ENCODE results near the gene USP16.
"Not testable (repeated sequence)": the region's sequence is repeated elsewhere in the genome, so short reads cannot be mapped to it uniquely, and the experiment has no call there.

Gene USP16

DNA sequence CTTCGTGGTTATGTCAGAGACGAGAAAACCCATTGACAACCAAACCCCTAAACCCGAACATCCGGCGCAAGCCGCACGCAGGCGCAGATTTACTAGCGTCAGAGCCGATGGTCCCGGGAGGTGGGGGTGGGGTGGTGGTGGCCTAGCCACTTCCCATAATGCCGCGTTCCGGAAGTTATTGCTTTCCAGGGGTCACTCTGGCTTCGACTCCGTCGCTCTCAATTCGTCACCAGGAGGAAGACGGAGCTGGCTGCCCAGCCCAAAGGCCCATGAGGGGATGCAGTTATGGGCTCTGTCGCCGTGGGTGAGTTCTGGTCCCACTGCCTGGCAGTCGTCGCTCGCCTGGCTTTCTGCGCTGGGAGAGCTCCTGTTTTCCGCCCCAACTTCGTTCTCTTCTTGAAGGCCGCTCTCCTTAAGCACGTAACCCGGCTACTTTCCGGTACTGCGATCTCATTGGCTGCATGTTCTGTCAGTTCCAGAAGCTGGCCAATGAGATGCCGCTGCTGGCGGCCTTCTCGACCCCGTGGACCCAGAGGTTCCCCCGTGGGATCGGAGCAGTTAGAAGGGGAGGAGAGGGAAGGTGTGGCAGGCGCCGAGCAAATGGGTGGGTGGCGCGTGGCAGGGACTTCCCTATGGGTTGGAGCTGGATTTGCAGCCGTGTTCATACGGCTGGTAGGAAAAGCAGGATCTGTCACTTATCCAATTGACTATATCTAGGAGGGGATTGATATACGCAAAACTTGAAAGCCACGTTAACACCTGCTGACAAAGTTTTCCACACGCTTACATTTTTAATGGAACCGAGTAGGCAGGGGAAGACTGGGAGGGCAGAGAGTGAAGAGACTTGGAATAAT is at the start of gene USP16:
Gene USP16, plus strand, starts transcription at position 195 of the 854 bp plus-strand sequence. CDS start 3,246 bp downstream, outside the sequence.
- Histone ChIP-seq H3K36me3 (ENCODE audit: control insufficient read depth, insufficient read depth, low read length) (no peaks in the 10 kb centered on the region), H3K4me3 (ENCODE audit: low read length) (peak within 1 kb of the TSS; percentile 94), H3K9me3 (ENCODE audit: control insufficient read depth, low read length) (no peaks in the 10 kb centered on the region), H3K4me1 (ENCODE audit: control insufficient read depth, insufficient read depth, low read length) (peaks cover 8% of the 10 kb centered on the region), H3K27me3 (ENCODE audit: control insufficient read depth, insufficient read depth, low read length) (no peaks in the 10 kb centered on the region), H3K9ac (ENCODE audit: low read length) (peak within 1 kb of the TSS; percentile 91)

DNA sequence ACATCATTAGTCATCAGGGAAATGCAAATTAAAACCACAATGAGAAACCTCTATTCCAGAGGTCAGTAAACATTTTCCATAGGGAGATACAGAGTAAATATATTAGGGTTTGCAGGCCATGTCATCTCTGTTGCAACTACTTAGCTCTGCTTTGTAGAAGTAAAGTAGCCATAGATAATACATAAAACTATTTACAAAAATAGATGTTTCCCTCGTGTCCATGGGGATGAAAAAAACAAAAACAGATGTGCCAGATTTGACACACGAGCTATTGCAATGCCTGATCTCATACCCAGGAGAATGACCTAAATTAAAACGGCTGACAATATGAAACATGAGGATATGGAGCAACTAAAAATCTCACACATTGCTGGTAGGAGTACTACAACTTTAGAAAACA is 49.1 kb upstream of the USP16 start:
- no peaks in the 10 kb centered on the region for H3K27me3 ChIP-seq (ENCODE audit: control insufficient read depth, insufficient read depth, low read length)
- H3K36me3 ChIP-seq (ENCODE audit: control insufficient read depth, insufficient read depth, low read length) = peaks cover 4% of the 10 kb centered on the region
- no peaks in the 10 kb centered on the region for H3K4me1 ChIP-seq (ENCODE audit: control insufficient read depth, insufficient read depth, low read length)
- H3K9ac ChIP-seq (ENCODE audit: low read length) = no peak overlapping the region
- no peak overlapping the region for H3K4me3 ChIP-seq (ENCODE audit: low read length)
- H3K9me3 ChIP-seq (ENCODE audit: control insufficient read depth, low read length) = no peaks in the 10 kb centered on the region

DNA sequence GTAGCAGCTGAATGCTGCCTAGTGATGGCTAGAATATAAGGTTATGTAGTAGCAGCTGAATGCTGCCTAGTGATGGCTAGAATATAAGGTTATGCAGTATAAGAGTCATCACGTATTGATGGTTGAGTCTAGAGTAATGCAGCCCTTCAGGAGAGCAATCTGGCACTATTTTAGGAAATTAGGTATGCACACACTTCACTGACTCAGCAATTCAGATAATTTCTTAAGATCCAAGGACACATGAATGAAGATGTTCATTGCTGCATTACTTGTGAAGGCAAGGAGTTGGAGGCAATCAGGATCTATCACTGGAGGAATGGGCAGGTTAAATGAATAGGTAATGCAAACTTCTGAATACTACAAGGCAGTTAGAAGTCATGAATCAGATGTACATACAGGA is 45.4 kb upstream of the USP16 start:
- H3K4me1 ChIP-seq (ENCODE audit: control insufficient read depth, insufficient read depth, low read length) = no peaks in the 10 kb centered on the region
- no peak overlapping the region for H3K4me3 ChIP-seq (ENCODE audit: low read length)
- H3K27me3 ChIP-seq (ENCODE audit: control insufficient read depth, insufficient read depth, low read length) = no peaks in the 10 kb centered on the region
- H3K9me3 ChIP-seq (ENCODE audit: control insufficient read depth, low read length) = no peaks in the 10 kb centered on the region
- H3K9ac ChIP-seq (ENCODE audit: low read length) = no peak overlapping the region
- H3K36me3 ChIP-seq (ENCODE audit: control insufficient read depth, insufficient read depth, low read length) = peaks cover 4% of the 10 kb centered on the region

DNA sequence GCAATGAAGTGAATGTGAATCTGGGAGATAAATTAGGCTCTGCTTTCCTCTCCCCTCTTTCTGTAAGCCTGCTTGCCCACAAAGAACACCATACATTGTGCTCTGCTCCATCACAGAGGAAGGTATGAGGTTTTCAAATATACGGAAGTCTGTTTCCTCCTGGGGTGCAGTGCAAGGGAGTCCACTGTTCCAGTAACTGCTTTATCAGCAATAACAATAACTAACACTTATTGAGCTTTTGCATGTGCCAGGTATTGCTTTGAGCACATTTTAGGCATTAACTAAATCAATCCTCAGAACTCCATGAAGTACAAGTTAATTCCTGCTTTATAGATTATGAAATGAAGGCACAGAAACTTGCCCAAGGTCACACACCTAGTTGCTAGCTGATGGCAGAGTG is 41.8 kb upstream of the USP16 start:
- no peaks in the 10 kb centered on the region for H3K4me1 ChIP-seq (ENCODE audit: control insufficient read depth, insufficient read depth, low read length)

DNA sequence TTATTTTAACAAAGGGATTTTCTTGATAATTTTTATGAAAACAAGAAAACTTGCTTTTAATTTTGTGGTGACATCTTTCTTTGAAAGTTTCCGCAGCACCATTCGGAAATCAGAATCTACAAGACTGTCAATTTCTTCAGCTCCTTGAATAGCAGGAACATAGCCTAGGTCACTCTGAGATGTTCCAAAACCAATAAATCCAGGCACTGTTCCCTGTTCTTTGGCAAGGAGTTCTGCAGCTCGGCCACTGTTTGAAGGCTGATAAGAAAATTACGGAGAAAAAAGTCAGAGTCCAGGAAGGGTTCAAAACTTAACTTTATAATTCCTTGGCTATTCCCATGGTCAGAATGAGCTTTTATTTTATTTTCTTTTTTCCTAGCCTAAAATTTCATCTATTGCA is 37.8 kb upstream of the USP16 start:
- Histone ChIP-seq H3K4me1 (ENCODE audit: control insufficient read depth, insufficient read depth, low read length) (peaks cover 6% of the 10 kb centered on the region), H3K9me3 (ENCODE audit: control insufficient read depth, low read length) (no peaks in the 10 kb centered on the region), H3K27me3 (ENCODE audit: control insufficient read depth, insufficient read depth, low read length) (no peaks in the 10 kb centered on the region), H3K9ac (ENCODE audit: low read length) (no peak overlapping the region), H3K36me3 (ENCODE audit: control insufficient read depth, insufficient read depth, low read length) (no peaks in the 10 kb centered on the region), H3K4me3 (ENCODE audit: low read length) (no peak overlapping the region)

More for the DNA sequence above, 41.8 kb upstream of the USP16 start:
- H3K9ac ChIP-seq (ENCODE audit: low read length) = no peak overlapping the region
- H3K36me3 ChIP-seq (ENCODE audit: control insufficient read depth, insufficient read depth, low read length) = peaks cover 4% of the 10 kb centered on the region
- no peaks in the 10 kb centered on the region for H3K27me3 ChIP-seq (ENCODE audit: control insufficient read depth, insufficient read depth, low read length)
- no peaks in the 10 kb centered on the region for H3K9me3 ChIP-seq (ENCODE audit: control insufficient read depth, low read length)
- H3K4me3 ChIP-seq (ENCODE audit: low read length) = no peak overlapping the region

DNA sequence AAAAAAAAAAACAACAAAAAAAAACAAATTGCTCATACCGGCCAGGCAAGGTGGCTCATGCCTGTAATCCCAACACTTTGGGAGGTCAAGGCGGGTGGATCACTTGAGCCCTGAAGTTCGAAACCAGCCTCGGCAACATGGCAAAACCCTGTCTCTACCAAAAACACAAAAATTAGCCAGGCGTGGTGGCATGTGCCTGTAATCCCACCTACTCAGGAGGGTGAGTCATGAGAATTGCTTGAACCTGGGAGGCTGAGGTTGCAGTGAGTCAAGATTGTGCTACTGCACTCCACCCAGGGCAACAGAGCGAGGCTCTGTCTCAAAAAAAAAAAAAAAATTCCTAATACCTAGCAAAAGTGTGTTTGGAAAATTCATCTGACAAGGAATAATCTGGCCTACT is 36.3 kb upstream of the USP16 start:
- not testable (repeated sequence) for H3K4me3 ChIP-seq (ENCODE audit: low read length); H3K36me3 ChIP-seq (ENCODE audit: control insufficient read depth, insufficient read depth, low read length)

DNA sequence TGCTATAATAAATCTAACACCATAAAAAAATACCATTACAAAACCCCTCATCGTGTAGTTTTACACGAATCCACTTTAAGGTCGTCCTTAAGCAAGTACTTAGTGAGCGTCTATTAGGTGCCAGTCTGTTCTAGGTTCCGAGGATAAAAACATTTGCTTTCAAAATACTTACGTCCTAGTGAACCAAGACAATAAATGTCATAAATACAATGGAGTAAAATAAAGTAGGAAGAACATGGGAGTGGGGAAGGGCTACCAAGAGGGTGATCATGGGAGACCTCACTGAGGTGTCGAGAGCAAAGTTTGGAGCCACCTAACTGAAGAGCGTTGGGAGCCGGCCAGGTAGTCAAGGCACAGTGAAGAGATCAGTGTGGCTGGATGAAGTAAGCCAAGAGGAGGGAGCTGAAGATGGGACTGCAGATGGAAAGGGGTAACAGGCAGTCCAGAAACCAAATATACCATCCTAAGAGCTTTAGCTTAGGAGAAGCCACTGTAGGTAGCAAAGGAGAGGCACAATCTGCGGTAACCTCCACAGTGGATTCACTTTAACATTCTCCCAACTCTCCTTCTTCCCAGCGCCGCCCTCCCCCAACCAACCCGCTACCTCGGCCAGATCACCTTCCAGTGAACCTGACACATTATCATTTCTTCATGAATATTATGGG is 32.5 kb upstream of the USP16 start:
- peak overlapping the region; percentile 91 for H3K4me3 ChIP-seq (ENCODE audit: low read length)
- no peaks in the 10 kb centered on the region for H3K36me3 ChIP-seq (ENCODE audit: control insufficient read depth, insufficient read depth, low read length)
- H3K27me3 ChIP-seq (ENCODE audit: control insufficient read depth, insufficient read depth, low read length) = no peaks in the 10 kb centered on the region
- no peaks in the 10 kb centered on the region for H3K9me3 ChIP-seq (ENCODE audit: control insufficient read depth, low read length)
- peaks cover 13% of the 10 kb centered on the region for H3K4me1 ChIP-seq (ENCODE audit: control insufficient read depth, insufficient read depth, low read length)
- peak overlapping the region; percentile 87 for H3K9ac ChIP-seq (ENCODE audit: low read length)

More for the DNA sequence above, 36.3 kb upstream of the USP16 start:
- H3K4me1 ChIP-seq (ENCODE audit: control insufficient read depth, insufficient read depth, low read length); H3K27me3 ChIP-seq (ENCODE audit: control insufficient read depth, insufficient read depth, low read length); H3K9me3 ChIP-seq (ENCODE audit: control insufficient read depth, low read length); H3K9ac ChIP-seq (ENCODE audit: low read length): not testable (repeated sequence)

DNA sequence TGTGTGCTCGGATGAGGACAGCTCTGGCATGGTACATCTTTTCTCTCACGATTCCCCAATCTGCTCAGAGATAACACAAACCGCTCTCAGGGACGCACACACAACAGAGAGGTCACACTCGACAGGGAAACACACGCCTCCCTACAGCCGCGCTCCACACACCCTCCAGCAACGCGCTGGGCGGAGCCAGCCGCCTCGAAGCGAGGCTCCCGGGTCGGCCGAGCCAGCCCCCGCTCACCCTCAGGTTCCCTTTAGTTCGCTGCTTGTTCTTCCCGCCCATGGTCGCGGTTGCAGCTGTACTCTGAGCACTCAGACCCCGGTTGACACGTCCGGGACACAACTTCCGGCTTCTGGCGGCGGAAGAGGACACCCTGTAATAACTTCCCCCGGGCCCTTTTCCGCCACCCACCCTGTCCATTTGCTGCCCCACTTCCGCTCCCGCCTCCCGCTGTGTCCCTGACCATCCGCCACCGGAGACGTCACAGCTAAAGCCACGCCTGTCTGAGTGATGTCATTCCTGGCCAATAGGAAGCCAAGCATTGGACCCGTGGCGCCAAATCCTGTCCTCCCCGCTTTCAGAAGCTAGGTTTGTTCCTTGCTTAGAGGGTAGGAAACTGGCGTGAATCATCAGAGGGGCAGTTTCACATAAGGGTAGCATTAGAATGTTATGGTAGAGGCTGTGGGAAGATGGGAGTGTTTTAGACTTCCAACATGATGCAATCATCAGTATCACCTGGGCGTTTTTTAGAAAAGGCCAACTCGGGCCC is 31.8 kb upstream of the USP16 start, which contains the start of gene LTN1:
Gene LTN1, minus strand, starts transcription at position 352 of the 767 bp plus-strand sequence. Its CDS starts 72 bp downstream, at position 280.
- Histone ChIP-seq H3K9ac (ENCODE audit: low read length) (peak within 1 kb of the TSS; percentile 87), H3K36me3 (ENCODE audit: control insufficient read depth, insufficient read depth, low read length) (no peaks in the 10 kb centered on the region), H3K9me3 (ENCODE audit: control insufficient read depth, low read length) (no peaks in the 10 kb centered on the region), H3K4me3 (ENCODE audit: low read length) (peak within 1 kb of the TSS; percentile 91), H3K27me3 (ENCODE audit: control insufficient read depth, insufficient read depth, low read length) (no peaks in the 10 kb centered on the region), H3K4me1 (ENCODE audit: control insufficient read depth, insufficient read depth, low read length) (peaks cover 13% of the 10 kb centered on the region)

DNA sequence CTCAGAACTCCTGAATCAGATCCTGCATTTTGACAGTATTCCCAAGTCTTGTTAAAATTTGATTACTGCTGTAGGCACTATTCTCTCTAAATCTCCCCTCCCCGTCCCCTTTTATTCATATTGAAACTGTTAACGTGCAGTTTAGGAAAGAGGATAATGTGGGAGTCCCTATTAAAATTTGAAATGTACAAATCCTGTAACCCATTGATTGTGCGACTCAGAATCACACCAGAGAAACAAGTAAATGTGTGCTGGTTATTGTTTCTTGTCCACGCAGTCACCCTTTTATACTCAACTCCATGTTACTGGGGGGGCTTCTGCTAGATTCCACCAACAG is 31.2 kb upstream of the USP16 start:
- no peaks in the 10 kb centered on the region for H3K9me3 ChIP-seq (ENCODE audit: control insufficient read depth, low read length)
- H3K4me1 ChIP-seq (ENCODE audit: control insufficient read depth, insufficient read depth, low read length) = peaks cover 13% of the 10 kb centered on the region
- no peaks in the 10 kb centered on the region for H3K27me3 ChIP-seq (ENCODE audit: control insufficient read depth, insufficient read depth, low read length)
- peak overlapping the region; percentile 87 for H3K9ac ChIP-seq (ENCODE audit: low read length)
- H3K4me3 ChIP-seq (ENCODE audit: low read length) = peak overlapping the region; percentile 91
- no peaks in the 10 kb centered on the region for H3K36me3 ChIP-seq (ENCODE audit: control insufficient read depth, insufficient read depth, low read length)

DNA sequence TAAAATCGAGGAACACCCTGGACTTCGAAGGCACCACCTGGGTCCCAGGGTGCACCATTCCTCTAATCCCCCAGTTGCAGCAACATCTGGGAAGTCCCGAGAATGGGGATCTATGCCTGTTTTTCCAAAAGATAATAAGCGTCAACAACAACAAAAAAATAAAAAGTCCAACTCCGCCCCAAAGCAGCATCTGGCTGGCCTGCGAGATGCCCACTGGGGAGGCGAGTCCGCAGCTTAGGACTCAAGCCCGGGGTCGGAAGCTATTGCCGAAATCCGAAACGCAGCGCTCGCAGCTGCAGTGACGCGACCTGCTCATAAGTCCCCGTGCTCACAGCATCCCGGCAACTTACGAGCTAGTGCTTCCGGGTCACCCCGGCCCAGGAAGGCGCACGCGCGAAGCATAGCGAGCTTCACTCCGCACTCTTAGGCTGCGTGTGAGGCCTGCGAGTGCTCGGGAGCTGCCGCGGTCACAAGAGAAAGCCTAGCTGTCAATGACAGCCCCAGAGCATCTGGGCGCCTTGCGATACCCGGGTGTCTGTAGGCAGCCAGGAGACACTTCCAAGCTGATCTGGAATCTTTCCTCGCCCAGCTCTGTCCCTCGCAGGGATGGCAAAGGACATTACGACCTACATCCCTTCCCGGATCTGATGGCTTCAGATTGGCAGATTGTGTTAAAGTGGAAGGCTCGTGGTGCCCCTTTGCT is 21.9 kb upstream of the USP16 start:
- Histone ChIP-seq H3K36me3 (ENCODE audit: control insufficient read depth, insufficient read depth, low read length) (no peaks in the 10 kb centered on the region), H3K27me3 (ENCODE audit: control insufficient read depth, insufficient read depth, low read length) (no peaks in the 10 kb centered on the region)

DNA sequence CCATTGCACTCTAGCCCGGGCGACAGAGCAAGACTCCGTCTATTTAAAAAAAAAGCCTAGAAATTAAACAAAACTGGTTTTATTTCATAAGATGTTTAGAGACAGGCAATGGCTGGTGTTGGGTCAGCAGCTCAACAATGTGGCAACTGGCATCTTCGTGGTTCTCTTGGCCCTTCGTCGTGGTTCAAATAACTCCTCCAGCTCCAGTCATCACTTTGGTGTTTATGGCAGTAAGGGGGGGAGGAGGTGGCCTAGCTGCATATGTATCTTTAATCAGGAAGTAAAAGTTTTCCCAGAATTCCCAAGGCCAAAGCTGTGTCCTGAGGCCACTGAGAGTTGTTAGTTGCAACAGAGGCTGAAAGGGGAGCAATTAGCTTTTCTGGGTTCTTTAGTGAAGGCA is 18.8 kb upstream of the USP16 start:
- Histone ChIP-seq H3K9ac (ENCODE audit: low read length) (no peak overlapping the region), H3K4me3 (ENCODE audit: low read length) (no peak overlapping the region), H3K9me3 (ENCODE audit: control insufficient read depth, low read length) (no peaks in the 10 kb centered on the region), H3K36me3 (ENCODE audit: control insufficient read depth, insufficient read depth, low read length) (no peaks in the 10 kb centered on the region), H3K27me3 (ENCODE audit: control insufficient read depth, insufficient read depth, low read length) (no peaks in the 10 kb centered on the region), H3K4me1 (ENCODE audit: control insufficient read depth, insufficient read depth, low read length) (no peaks in the 10 kb centered on the region)

More for the DNA sequence above, 21.9 kb upstream of the USP16 start:
- Histone ChIP-seq H3K9ac (ENCODE audit: low read length) (peak overlapping the region; percentile 90), H3K4me1 (ENCODE audit: control insufficient read depth, insufficient read depth, low read length) (no peaks in the 10 kb centered on the region), H3K4me3 (ENCODE audit: low read length) (peak overlapping the region; percentile 79), H3K9me3 (ENCODE audit: control insufficient read depth, low read length) (no peaks in the 10 kb centered on the region)

All from mucosa of stomach (tissue), 1 donor.